HG02973 (cell line): ENCODE data around the gene PNMA8B.

Source experiments
- ATAC-seq: cut with Tn5 transposase; IDR thresholded peaks from one replicate; pipeline ENCODE4 v1.9.1; 2021; ENCODE audit warnings: moderate library complexity; ENCODE audit not compliant: unreplicated experiment

PNMA8B gene

GRCh38 chr19:46460055-46460454 is 35.6 kb downstream of the PNMA8B start:
- no peak for ATAC-seq

- no peak for ATAC-seq
Measured at GRCh38 chr19:46456930-46457329, 38.7 kb downstream of the PNMA8B start.

DNA sequence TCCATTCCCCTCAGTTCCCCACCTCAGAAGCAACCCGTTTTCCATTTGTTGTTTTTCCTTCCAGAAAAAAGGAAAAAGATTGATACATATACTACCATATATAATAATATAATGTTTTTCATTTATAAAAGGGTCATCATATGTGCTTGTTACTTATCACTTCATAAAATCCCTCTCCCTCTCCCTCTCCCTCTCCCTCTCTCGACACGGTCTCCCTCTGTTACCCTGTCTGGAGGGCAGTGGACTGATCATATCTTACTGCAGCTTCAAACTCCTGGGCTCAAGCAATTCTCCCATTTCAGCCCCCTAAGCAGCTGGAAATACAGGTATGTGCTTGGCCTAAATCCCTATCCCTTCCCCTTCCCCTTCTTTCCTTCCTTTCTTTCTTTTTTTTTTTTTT is 41.4 kb downstream of the PNMA8B start:
- ATAC-seq: no peak

DNA sequence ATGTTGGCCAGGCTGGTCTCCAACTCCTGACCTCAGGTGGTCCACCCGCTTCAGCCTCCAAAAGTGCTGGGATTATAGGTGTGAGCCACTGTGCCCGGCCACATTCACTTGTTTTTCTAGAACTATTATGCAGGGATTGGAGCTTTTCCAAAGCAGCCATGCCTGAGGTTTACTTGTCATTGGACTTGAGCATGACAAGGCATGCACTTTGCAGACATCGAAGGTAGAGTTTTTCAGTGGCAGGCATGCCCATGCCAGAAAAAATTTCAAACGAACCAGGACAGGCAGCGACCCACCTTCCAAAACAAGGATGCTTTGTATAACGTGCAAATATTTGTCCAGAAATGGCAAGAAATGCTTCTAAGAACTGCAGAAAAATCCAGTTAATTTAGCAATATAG is 42.0 kb downstream of the PNMA8B start:
- ATAC-seq: no peak

GRCh38 chr19:46452186-46452585 is 43.5 kb downstream of the PNMA8B start:
- no peak for ATAC-seq

DNA sequence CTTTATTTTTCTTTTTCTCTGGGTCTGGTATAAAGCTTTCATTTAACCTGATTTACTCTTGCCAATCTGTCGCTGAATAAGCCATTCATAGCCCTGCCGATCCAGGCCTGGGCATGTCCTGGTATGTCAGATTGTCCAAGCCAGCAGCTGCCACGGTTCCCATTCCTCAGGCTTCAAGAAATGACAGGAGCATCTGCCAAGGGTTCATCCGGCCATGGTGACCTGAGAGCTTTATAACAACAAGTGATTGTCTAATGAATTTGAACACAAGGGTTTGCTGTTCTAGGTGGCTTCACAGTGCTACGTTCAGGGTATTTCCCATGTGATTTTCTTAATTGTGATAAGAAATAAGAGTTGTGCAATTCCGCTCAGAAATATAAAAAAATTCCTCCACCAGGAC is 44.3 kb downstream of the PNMA8B start:
- no peak for ATAC-seq

GRCh38 chr19:46450737-46451136 is 44.9 kb downstream of the PNMA8B start:
- ATAC-seq: no peak

- no peak for ATAC-seq
Measured at GRCh38 chr19:46449228-46449627, 46.4 kb downstream of the PNMA8B start.

DNA sequence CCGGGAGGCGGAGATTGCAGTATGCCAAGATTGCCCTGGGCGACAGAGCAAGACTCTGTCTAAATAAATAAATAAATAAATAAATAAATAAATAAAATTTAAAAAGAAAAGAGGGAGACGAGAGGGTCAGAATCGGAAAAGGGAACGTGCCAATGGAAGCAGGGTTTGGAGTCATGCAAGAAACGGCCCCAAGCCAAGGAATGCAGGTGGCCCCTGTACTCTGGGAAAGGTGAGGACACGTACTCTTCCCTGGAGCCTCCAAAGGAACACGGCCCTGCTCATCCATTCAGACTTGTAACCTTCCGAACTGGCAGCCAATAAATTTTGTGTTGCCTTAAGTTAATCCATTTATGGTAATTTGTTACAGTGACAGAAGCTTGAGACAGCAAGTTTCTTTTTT is 47.1 kb downstream of the PNMA8B start:
- no peak for ATAC-seq

- ATAC-seq: no peak
Measured at GRCh38 chr19:46447824-46448223, 47.8 kb downstream of the PNMA8B start.

- ATAC-seq: no peak
Measured at GRCh38 chr19:46447006-46447405, 48.7 kb downstream of the PNMA8B start.

DNA sequence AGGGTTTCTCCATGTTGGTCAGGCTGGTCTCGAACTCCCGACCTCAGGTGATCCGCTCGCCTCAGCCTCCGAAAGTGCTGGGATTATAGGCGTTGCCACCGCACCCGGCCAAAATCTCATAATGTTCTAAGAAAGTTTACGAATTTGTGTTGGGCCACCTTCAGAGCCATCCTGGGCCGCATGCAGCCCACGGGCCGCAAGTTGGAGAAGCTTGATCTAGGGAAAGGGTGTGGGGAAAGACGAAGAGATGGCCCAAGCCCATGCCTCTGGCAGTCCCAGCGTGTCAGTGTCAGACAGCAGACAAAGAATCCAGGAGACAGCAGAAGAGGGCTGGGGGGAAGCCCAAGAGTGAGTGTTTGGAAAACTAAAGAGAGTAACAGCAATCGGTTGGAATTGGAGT is 49.6 kb downstream of the PNMA8B start:
- no peak for ATAC-seq

GRCh38 chr19:46442808-46443450 is 52.7 kb downstream of the PNMA8B start:
- no peak for ATAC-seq

DNA sequence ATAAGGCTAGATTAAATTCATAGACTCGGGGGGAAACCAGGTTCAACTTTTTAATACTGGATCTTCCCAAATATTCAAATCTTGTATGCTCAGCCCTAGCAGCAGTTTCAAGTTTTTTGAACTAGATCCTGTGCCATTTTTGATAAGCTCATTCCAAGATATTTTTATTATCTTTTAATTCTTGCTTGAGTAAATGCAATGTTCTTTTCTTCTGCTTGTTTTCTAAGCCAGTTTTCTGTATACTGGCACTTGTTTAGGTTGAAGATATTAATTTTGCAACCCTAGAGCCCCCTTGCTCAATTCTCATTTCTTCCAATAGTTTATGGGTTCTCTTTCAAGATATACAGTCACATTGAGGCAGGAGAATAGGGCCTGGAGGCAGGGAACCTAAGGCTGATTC is 53.8 kb downstream of the PNMA8B start:
- ATAC-seq: no peak
